HG02852 (cell line): ENCODE measurements around the gene KRTAP4-11.
"Not testable (repeated sequence)": the region's sequence is repeated elsewhere in the genome, so short reads cannot be mapped to it uniquely, and the experiment has no call there.

ENCODE experiments used
- ATAC-seq: cut with Tn5 transposase; IDR thresholded peaks from one replicate; pipeline ENCODE4 v1.9.1; 2021; ENCODE audit warnings: mild to moderate bottlenecking, moderate library complexity; ENCODE audit not compliant: unreplicated experiment

The KRTAP4-11 gene

DNA sequence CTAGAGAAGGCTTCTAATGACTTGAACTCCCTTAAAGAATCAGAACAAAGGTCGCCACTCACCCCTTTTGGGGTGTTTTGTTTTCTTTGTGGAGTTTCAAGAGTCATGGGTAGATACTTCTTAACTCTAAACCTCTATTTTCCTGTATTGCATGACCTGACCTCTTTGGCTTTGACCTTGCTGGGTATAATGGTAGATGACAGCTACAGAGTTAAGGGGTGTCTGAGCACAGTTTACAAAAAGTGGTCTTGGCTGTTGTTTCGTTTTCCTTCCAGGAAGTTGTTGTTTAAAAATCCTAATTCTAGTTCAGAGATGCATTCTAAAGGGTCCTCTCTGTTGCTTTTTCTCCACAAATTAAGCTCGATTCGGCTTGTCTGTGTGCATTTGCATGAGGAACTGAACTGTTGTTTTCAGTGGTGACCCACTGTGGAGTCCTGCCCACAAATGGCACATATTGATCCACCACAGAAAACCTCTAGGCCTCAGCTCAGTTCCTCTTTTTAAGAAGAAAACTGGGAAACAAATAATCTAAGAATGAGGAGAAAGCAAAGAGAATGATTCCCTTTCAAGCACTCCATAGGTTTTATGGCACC, 29.3 kb downstream of the KRTAP4-11 start:
- not testable (repeated sequence) for ATAC-seq

DNA sequence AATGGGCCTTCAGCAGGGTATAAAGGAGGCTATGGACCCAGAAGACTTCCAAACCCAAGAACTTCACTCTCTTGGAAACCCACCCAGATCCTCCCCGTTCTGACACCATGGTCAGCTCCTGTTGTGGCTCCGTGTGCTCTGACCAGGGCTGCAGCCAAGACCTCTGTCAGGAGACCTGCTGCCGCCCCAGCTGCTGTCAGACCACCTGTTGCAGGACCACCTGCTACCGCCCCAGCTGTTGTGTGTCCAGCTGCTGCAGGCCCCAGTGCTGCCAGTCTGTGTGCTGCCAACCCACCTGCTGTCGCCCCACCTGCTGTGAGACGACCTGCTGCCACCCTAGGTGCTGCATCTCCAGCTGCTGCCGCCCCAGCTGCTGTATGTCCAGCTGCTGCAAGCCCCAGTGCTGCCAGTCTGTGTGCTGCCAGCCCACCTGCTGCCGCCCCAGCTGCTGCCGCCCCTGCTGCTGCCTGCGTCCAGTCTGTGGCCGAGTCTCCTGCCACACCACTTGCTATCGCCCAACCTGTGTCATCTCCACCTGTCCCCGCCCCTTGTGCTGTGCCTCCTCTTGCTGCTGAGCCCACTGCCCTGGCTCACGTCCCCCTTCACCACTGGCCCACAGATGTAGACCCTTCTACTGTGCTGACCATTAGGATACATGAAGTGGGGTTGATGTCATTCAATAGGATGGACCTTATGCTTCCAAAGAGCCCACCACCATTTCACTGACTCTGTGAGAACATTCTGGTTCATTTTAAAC, 33.9 kb downstream of the KRTAP4-11 start, which contains the start of gene KRTAP4-7:
Gene KRTAP4-7 (plus strand): TSS at position 51 of the 757 bp plus-strand sequence. CDS start 57 bp downstream, at position 108.
- ATAC-seq, result not testable (repeated sequence)

DNA sequence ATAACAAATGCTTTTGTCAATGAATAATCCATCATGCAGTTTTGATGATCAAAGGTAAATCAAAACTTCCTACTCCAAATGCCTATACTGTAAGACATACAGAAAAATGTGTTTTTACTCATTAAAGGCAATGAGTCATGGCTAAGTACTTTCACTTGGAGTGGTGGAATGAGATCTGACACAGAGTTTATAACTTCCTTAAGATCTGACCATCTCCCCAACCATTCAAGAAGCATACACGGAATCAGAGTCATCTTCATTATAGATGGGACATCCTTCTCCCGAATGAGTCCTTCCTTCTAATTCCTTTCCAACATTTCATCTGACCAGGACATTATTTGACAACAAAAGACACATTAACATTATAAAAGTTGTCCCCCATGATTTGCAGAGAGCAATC, 34.7 kb downstream of the KRTAP4-11 start:
- not testable (repeated sequence) for ATAC-seq

DNA sequence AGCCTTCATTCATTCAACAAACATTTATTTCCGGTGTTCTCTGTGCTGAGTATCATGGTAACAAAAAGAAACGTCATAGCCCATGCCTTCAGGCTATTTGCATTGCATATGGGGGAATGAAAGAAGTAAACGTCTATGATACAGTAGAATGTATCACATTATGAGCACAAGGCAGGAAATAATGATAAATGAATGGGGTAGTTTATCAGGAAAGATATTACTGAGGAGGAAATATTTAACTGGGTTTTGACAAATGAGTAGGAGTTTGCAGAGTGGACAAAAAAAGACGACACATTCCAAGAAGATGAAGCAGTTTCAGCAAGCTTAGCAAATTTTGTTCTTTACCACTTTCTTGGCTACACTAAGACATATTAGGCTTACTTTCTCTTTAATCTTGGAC, 35.5 kb downstream of the KRTAP4-11 start:
- ATAC-seq, result no peak

DNA sequence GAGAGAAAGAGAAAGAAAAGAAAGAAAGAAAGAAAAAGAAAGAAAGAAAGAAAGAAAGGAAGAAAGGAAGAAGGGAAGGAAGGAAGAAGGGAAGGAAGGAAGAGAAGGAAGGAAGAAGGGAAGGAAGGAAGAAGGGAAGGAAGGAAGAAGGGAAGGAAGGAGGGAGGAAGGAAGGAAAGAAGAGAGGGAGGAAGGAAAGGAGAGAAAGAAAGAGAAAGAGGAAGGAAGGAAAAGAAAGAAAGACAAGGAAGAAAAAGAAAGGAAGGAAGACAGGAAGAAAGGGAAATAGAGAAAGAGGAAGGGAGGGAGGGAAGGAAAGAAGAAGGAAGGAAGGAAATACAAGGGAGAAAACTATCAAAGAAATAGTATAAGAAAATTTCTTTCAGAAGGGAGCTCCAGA, 41.4 kb downstream of the KRTAP4-11 start:
- ATAC-seq, result no peak

DNA sequence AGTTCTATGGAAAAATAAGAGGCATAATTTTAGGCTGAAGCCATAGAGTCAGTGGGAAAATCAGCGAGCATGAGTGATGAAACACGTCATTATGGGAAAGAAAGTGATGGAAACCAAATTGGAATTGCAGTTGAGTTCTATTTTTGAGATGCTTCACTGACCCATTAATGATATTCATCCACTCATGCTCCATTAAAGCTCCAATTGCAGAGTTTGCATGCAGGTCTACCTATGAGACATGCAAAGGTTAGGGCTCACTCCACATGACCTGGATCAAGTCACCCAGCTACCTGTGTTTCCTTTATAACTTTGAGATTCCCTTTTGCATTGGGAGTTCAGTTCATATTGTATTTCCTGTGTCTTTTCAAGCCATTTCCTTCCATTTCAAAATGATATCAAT, 44.5 kb downstream of the KRTAP4-11 start:
- no peak for ATAC-seq

DNA sequence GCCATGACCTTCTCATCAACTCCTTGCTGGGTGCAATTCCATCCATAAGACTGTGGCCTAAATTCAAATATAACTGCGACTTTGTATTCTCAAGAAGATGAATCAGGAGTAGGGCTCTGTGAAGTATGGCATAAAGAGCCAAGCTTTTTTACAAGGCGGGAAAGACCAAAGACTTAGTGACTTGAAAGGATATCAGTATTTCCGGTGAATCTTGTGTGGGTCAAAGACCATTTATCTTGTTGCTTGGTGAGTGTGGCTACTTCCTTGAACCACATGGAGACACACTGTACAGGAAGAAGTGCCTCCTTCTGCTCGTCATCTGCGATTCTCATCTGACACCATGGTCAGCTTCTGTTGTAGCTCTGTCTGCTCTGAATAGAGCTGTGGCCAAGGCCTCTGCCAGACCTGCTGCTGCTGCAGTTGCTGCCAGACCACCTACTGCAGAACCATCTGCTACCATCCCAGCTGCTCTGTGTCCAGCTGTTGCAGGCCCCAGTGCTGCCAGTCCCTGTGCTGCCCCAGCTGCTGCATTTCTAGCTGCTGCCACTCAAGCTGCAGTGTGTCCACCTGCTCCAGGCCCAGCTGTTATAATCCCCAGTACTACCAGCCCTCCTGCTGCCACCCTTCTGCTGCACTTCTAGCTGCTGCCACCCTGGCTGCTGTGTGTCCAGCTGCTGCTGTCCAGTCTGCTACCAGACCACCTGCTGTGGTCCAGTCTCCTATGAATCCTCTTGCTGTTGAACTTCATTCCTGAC, 46.4 kb downstream of the KRTAP4-11 start:
- no peak for ATAC-seq

DNA sequence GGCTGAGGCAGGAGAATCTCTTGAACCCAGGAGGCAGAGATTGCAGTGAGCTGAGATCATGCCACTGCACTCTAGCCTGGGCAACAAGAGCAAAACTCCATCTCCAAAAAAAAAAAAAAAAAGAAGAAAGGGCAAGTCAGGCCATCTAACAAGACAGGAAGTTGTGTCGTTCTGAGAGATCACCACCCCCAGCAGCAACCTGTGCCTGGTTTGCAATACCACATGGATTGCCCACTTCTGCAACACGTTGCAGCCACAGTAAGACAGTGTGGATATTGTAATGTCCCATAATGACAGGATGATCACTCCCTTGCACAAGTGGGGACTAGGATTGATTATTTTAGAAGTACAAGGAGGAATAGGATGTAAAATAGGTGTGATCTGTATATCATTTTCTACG, 49.1 kb downstream of the KRTAP4-11 start:
- ATAC-seq, result no peak

DNA sequence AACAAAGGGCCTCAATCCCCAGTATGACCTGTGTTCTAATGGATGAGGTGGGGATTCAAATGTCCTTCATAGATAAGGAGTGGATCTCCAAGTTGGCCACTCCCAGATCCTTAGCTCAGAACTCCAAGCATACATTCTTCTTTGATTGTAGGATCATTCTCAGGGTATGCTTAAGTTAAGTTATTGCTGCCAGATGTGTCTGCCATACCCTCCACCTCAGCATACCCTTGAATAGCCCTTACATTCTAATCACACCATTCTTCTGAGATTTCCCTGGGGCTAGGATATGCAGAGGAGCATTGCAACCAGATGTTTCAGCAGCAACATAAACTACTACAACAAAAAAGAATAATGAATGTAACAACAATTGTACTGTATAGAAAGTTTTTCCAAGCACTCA, 50.9 kb downstream of the KRTAP4-11 start:
- ATAC-seq, result no peak
